Endothelial cell of hepatic sinusoid (primary cell): ENCODE data around the gene LOXL3.
"Not testable (repeated sequence)": the region's sequence is repeated elsewhere in the genome, so short reads cannot be mapped to it uniquely, and the experiment has no call there.

Source experiments
- in situ Hi-C: cut with HindIII; loops from 2 replicates; pipeline ENCODE4 v1.10.0; 2017; ENCODE audit warnings: low sequenced_read_pairs

LOXL3 gene

GRCh38 chr2:74497777-74498499 lies 55.8 kb downstream of the LOXL3 start:
- in situ Hi-C loops: no loop called here

GRCh38 chr2:74496997-74497776 lies 56.6 kb downstream of the LOXL3 start:
- in situ Hi-C loops: no loop called here

GRCh38 chr2:74495440-74495839 lies 58.3 kb downstream of the LOXL3 start:
- in situ Hi-C loops: no loop called here

- in situ Hi-C loops: loop anchor here (5.0 kb wide), 1 partner anchor 94 kb away; no protein-coding TSS in a partner anchor
Measured at GRCh38 chr2:74493546-74493945, 60.2 kb downstream of the LOXL3 start.

GRCh38 chr2:74491648-74492544 lies 61.8 kb downstream of the LOXL3 start:
- in situ Hi-C loops: loop anchor here (5.0 kb wide), 1 partner anchor 95 kb away; no protein-coding TSS in a partner anchor

GRCh38 chr2:74489906-74490305 lies 63.8 kb downstream of the LOXL3 start:
- in situ Hi-C loops: loop anchor here (5.0 kb wide), 1 partner anchor 97 kb away; no protein-coding TSS in a partner anchor

GRCh38 chr2:74488643-74489481 lies 64.9 kb downstream of the LOXL3 start:
- in situ Hi-C loops: no loop called here

- in situ Hi-C loops: no loop called here
Measured at GRCh38 chr2:74486141-74486540, 67.6 kb downstream of the LOXL3 start.

- in situ Hi-C loops: not testable (repeated sequence)
Measured at GRCh38 chr2:74483675-74484164, 70.0 kb downstream of the LOXL3 start.

- in situ Hi-C loops: no loop called here
Measured at GRCh38 chr2:74482801-74483674, 70.7 kb downstream of the LOXL3 start, which contains the start of the genes CCDC142 and TTC31. Gene CCDC142, minus strand, starts transcription at chr2:74482998. Its CDS starts 161 bp downstream, at chr2:74482837. Gene TTC31, plus strand, starts transcription at chr2:74483081. Its CDS starts 15 bp downstream, at chr2:74483096.
